Measurements from ENCODE around the gene PPP1R26. TPM values are rescaled to one million over a fixed set of nuclear protein-coding genes. Genes with fewer than 3 reads are reported as not detected.

The PPP1R26 gene
- polyA plus RNA-seq, 1 of the 3 experiments (the other 2 are of a cell fraction), result 20.1 TPM

DNA sequence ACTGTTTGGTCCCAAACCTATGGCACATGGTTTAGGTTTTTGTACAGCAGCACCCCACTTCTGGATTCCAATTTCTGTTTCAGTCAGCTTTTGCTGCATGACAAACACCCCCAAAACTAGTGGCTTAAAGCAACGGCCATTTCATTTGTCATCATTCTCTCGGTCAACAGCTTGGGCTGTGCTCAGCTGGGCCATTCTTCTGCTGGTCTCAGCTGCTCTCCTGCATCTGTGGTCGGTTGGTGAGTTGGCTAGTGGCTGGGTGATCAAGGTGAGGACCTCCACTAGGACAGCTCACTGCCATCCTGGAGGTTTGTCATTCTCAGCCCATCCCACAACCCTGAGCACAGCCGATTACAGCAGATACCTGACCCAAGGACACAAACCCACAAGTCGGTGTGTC lies 24.8 kb upstream of the PPP1R26 start:
- H2AFZ ChIP-seq (ENCODE audit: low read depth), result no peak overlapping the region
- POLR2A ChIA-PET, result no interaction called here
- CTCF ChIA-PET, result interaction anchor here (0.9 to 3.1 kb wide), 3 partner anchors 39 to 42 kb away, joined by 3 to 14 read pairs (median 3); no protein-coding TSS in a partner anchor
- H3K4me1 ChIP-seq (ENCODE audit: control insufficient read depth in 1 of 2, insufficient read depth in 2 of 2, low read depth in 1 of 2, low read length in 1 of 2), result peaks cover 0 to 10% of the 10 kb centered on the region in 2 experiments; a peak in 1 of 4 replicates
- H3K79me2 ChIP-seq (ENCODE audit: insufficient read depth), result no peaks in the 10 kb centered on the region
- WGBS (ENCODE audit: low lambda C conversion rate), result 15% methylated on average over 4 of the region's 5 CpGs
- no peak overlapping the region for H3K4me3 ChIP-seq (ENCODE audit: low read depth in 2 of 2, low read length in 1 of 2)
- no peak overlapping the region for H3K4me2 ChIP-seq
- no peak for TF ChIP-seq CHD2 (IDR thresholded peaks at IDR 0.05; ENCODE audit: low read length, partially characterized antibody)
- TF ChIP-seq, protein P1, sequence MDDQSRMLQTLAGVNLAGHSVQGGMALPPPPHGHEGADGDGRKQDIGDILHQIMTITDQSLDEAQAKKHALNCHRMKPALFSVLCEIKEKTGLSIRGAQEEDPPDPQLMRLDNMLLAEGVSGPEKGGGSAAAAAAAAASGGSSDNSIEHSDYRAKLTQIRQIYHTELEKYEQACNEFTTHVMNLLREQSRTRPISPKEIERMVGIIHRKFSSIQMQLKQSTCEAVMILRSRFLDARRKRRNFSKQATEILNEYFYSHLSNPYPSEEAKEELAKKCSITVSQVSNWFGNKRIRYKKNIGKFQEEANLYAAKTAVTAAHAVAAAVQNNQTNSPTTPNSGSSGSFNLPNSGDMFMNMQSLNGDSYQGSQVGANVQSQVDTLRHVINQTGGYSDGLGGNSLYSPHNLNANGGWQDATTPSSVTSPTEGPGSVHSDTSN (IDR thresholded peaks at IDR 0.05), result no peak
- no peak for TF ChIP-seq TEAD4 (IDR thresholded peaks at IDR 0.05; ENCODE audit: borderline replicate concordance, insufficient read depth)
- TF ChIP-seq, protein P2, sequence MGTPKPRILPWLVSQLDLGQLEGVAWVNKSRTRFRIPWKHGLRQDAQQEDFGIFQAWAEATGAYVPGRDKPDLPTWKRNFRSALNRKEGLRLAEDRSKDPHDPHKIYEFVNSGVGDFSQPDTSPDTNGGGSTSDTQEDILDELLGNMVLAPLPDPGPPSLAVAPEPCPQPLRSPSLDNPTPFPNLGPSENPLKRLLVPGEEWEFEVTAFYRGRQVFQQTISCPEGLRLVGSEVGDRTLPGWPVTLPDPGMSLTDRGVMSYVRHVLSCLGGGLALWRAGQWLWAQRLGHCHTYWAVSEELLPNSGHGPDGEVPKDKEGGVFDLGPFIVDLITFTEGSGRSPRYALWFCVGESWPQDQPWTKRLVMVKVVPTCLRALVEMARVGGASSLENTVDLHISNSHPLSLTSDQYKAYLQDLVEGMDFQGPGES (IDR thresholded peaks at IDR 0.05; ENCODE audit: low read depth, low read length), result no peak
- TF ChIP-seq, protein P3, sequence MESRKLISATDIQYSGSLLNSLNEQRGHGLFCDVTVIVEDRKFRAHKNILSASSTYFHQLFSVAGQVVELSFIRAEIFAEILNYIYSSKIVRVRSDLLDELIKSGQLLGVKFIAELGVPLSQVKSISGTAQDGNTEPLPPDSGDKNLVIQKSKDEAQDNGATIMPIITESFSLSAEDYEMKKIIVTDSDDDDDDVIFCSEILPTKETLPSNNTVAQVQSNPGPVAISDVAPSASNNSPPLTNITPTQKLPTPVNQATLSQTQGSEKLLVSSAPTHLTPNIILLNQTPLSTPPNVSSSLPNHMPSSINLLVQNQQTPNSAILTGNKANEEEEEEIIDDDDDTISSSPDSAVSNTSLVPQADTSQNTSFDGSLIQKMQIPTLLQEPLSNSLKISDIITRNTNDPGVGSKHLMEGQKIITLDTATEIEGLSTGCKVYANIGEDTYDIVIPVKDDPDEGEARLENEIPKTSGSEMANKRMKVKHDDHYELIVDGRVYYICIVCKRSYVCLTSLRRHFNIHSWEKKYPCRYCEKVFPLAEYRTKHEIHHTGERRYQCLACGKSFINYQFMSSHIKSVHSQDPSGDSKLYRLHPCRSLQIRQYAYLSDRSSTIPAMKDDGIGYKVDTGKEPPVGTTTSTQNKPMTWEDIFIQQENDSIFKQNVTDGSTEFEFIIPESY (IDR thresholded peaks at IDR 0.05; ENCODE audit: borderline replicate concordance, low read depth), result no peak
- no peak for TF ChIP-seq TCF12 (IDR thresholded peaks at IDR 0.05)
- no peak for TF ChIP-seq TAF1 (IDR thresholded peaks at IDR 0.05; ENCODE audit: borderline replicate concordance, low read depth, low read length)
- no peak for TF ChIP-seq RFX5 (IDR thresholded peaks at IDR 0.05; ENCODE audit: low read length)
- no peak for TF ChIP-seq RAD21 (IDR thresholded peaks at IDR 0.05; ENCODE audit: low read length)
- no peak for TF ChIP-seq ELF1 (IDR thresholded peaks at IDR 0.05)
- TF ChIP-seq NRF1 (IDR thresholded peaks at IDR 0.05; ENCODE audit: low read depth, low read length), result no peak
- no peak for TF ChIP-seq FOXJ3 (CRISPR knock-in tag; IDR thresholded peaks at IDR 0.05)
- H3K27me3 ChIP-seq (ENCODE audit: insufficient read depth), result no peaks in the 10 kb centered on the region
- no peaks in the 10 kb centered on the region for H3K9me3 ChIP-seq
- H3K36me3 ChIP-seq (replicated peaks in 1 of 2; ENCODE audit: control insufficient read depth in 1 of 2, insufficient read depth in 2 of 2, low read length in 1 of 2), result no peaks in the 10 kb centered on the region
- no peak overlapping the region for H3K9ac ChIP-seq
- no peak overlapping the region for H3K27ac ChIP-seq (ENCODE audit: low read depth in 2 of 2, low read length in 1 of 2)
- H3F3A ChIP-seq (replicated peaks; ENCODE audit: insufficient read depth), result no peaks in the 10 kb centered on the region
- no peaks in the 10 kb centered on the region for H3K9me2 ChIP-seq
- H4K20me1 ChIP-seq (ENCODE audit: insufficient read depth), result no peaks in the 10 kb centered on the region
- no peak for DNase-seq

DNA sequence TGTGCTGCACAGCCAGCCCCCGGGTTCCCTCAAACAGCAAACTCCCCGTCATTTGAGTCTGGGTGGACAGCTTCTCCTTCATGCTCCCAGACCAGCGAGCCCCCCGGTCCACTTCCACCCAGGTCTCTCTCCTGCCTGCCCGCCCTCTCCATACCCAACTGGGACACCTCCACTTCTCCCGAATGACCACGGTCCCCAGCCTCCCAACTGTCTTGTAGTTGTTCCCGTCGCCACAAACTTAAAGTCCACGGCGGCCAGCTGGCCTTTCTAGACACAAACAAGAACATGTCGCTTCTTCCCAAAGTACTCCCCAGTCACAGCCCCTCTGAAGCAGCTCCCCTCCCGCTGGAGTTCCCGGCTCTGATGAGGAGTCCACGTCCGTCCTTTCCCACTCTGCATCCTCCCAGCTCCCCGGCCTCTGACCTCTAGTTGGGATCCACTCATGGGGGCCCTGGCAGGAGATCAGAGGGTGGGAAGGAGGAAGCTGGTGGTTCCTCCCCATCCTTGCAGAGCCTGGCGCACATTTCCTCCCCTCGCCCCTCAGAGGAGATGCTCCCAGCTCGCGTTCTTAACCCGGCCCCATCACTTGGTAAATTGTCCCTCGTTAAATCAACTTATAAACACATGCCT lies 24.1 kb upstream of the PPP1R26 start:
- no peaks in the 10 kb centered on the region for H3K79me2 ChIP-seq (ENCODE audit: insufficient read depth)
- no peak for DNase-seq
- H3F3A ChIP-seq (replicated peaks; ENCODE audit: insufficient read depth), result no peaks in the 10 kb centered on the region
- ChIA-PET CTCF (interaction anchor here (0.9 to 3.1 kb wide), 3 partner anchors 40 to 43 kb away, joined by 3 to 14 read pairs (median 3); no protein-coding TSS in a partner anchor), POLR2A (no interaction called here)
- no peak overlapping the region for H3K4me2 ChIP-seq
- no peaks in the 10 kb centered on the region for H3K9me3 ChIP-seq
- no peak overlapping the region for H3K9ac ChIP-seq
- peaks cover 0 to 10% of the 10 kb centered on the region in 2 experiments; a peak in 1 of 4 replicates for H3K4me1 ChIP-seq (ENCODE audit: control insufficient read depth in 1 of 2, insufficient read depth in 2 of 2, low read depth in 1 of 2, low read length in 1 of 2)
- no peaks in the 10 kb centered on the region for H4K20me1 ChIP-seq (ENCODE audit: insufficient read depth)
- no peaks in the 10 kb centered on the region for H3K36me3 ChIP-seq (replicated peaks in 1 of 2; ENCODE audit: control insufficient read depth in 1 of 2, insufficient read depth in 2 of 2, low read length in 1 of 2)
- TF ChIP-seq MXI1 (IDR thresholded peaks at IDR 0.05; ENCODE audit: low read depth, low read length) (no peak), GATA2 (CRISPR knock-in tag; IDR thresholded peaks at IDR 0.05) (no peak), FOSL2 (IDR thresholded peaks at IDR 0.05; ENCODE audit: borderline replicate concordance, low read depth) (no peak), RFX5 (IDR thresholded peaks at IDR 0.05; ENCODE audit: low read length) (no peak), EZH2phosphoT487 (IDR thresholded peaks at IDR 0.05; ENCODE audit: borderline replicate concordance, low read depth) (no peak), GABPA (IDR thresholded peaks at IDR 0.05; ENCODE audit: low read depth) (no peak), TCF12 (IDR thresholded peaks at IDR 0.05) (no peak), TAF1 (IDR thresholded peaks at IDR 0.05; ENCODE audit: borderline replicate concordance, low read depth, low read length) (no peak), SMC3 (IDR thresholded peaks at IDR 0.05; ENCODE audit: low read depth, low read length) (no peak), FOXM1 (IDR thresholded peaks at IDR 0.05; ENCODE audit: low read depth) (no peak), YY1 (IDR thresholded peaks at IDR 0.05; ENCODE audit: low read depth) (no peak)
- TF ChIP-seq, protein P1 (IDR thresholded peaks at IDR 0.05), result no peak
- TF ChIP-seq, protein P4, sequence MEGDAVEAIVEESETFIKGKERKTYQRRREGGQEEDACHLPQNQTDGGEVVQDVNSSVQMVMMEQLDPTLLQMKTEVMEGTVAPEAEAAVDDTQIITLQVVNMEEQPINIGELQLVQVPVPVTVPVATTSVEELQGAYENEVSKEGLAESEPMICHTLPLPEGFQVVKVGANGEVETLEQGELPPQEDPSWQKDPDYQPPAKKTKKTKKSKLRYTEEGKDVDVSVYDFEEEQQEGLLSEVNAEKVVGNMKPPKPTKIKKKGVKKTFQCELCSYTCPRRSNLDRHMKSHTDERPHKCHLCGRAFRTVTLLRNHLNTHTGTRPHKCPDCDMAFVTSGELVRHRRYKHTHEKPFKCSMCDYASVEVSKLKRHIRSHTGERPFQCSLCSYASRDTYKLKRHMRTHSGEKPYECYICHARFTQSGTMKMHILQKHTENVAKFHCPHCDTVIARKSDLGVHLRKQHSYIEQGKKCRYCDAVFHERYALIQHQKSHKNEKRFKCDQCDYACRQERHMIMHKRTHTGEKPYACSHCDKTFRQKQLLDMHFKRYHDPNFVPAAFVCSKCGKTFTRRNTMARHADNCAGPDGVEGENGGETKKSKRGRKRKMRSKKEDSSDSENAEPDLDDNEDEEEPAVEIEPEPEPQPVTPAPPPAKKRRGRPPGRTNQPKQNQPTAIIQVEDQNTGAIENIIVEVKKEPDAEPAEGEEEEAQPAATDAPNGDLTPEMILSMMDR (IDR thresholded peaks at IDR 0.05), result no peak
- H2AFZ ChIP-seq (ENCODE audit: low read depth), result no peak overlapping the region
- 74% methylated on average over 22 of the region's 23 CpGs for WGBS (ENCODE audit: low lambda C conversion rate)
- H3K4me3 ChIP-seq (ENCODE audit: low read depth in 2 of 2, low read length in 1 of 2), result no peak overlapping the region
- no peak overlapping the region for H3K27ac ChIP-seq (ENCODE audit: low read depth in 2 of 2, low read length in 1 of 2)
- H3K9me2 ChIP-seq, result no peaks in the 10 kb centered on the region
- H3K27me3 ChIP-seq (ENCODE audit: insufficient read depth), result no peaks in the 10 kb centered on the region
